Stimulated activated CD4-positive, alpha-beta T cell treated with anti-CD3 and anti-CD28 coated beads, Interleukin-2, amount 100 ng/mL, for 4 hours (primary cell): ENCODE results near the gene GRK4.
"Not testable (repeated sequence)": the region's sequence is repeated elsewhere in the genome, so short reads cannot be mapped to it uniquely, and the experiment has no call there.

Source experiments
- DNase-seq: peaks from one replicate; pipeline ENCODE4 v3.0.0-alpha.2; 2020; ENCODE audit warnings: low read depth

The GRK4 gene

DNA sequence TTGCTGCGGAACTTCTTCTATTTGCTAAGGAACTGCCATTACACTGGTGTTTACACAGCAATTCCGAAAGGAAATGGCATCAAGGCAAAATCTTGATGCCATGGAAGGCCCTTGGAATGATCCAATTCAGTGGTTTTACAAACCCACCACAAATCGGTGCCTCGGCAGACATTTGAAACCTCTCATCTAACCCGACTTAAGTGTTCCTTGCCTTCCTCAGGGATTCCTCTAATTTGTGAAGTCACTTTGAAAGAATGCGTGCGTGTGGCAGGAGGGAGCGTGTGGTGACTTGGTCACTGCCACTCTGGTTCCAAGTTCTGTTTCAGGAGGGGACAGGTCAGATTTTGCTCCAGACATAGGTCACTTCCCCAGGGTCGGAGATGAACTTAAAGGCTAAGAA is 4.9 kb upstream of the GRK4 start:
- no peak for DNase-seq

DNA sequence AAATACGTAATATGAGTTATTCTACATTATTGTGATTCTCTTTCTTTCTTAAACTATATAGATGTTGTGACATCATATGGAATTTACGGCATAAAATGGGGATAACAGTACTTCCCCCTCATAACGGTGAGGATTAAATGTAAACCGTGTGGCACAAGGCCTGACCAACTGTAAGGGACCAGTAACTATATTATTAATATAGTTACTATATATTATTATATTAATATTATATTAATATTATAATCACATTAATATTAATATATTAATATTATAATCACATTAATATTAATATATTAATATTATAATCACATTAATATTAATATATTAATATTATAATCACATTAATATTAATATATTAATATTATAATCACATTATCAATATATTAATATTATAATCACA is 2.9 kb upstream of the GRK4 start:
- DNase-seq: not testable (repeated sequence)

DNA sequence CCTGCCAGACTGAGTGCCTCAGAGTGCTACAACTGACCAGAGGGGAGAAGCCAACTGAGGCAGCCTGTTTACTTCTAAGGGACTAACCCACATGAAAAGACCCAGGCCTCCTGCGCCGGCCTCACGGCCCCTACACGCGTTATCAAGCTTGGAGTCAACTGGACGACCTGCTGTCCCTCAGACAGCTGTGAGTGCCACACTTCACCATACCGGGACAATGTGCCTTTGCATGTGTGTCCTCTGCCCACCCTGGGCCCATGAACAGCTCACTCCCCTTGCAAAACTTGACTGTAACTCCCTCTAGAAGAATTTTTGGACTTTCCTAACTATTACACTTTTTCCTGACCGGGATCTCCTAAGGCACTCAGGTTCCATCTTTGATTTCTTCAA is 2.0 kb upstream of the GRK4 start:
- DNase-seq: no peak

DNA sequence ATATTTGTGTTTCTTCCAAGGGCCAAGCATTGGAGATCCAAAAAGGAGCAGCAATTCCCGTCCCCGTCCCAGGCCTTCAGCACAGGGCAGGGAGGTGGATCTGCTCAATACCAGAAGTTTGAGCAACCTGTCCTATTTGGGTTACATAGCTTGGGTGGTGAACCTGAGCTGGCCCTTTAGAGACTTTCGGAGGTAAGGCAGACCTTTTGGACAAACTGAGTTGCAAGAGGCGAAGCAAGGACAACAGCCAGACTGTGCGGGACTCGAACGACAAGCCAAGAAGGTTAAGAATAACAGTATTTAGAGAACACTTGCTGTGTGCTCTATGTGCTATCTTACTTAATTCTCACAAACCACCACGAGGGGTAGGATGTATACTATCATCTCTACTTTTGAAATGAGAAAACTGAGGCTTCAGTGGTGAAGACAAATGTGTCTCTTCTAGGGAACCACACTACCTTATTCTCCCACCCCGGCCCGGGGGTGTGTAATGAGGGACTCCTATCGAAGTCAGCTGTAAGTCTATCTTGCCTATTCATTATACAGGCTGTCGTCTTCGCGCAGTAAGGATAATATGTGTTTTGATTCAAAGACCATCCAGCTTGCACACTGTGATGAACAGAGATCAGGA is 1.4 kb upstream of the GRK4 start:
- DNase-seq: no peak

GRCh38 chr4:2962614-2963174 is 677 bp upstream of the GRK4 start:
- no peak for DNase-seq

DNA sequence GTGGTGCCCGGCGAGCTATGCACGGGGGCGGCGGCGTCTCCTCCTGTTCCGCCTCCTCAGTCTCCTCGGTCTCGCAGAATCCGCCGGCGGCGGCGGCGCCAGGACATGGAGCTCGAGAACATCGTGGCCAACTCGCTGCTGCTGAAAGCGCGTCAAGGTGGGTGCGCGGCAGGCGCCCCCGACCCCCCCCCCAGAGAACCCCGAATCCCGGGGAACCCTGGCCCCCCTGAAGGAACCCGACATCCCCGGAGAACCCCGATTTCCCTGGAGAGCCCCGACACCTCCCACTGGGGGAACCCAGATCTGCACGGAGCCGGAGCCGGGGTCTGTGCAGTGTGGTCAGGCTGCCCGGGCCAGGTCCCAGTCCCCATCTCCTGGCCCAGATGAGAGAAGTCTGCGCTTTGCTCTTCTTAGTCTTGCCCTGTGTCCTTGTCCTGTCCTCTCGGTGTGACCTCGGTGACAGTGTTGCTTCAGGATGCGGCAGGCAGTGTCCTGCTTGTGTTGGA is 648 bp downstream of the GRK4 start:
- no peak for DNase-seq

GRCh38 chr4:2964706-2965258 is 1.4 kb downstream of the GRK4 start:
- no peak for DNase-seq

- no peak for DNase-seq
Measured at GRCh38 chr4:2965262-2965661, 1.9 kb downstream of the GRK4 start.

DNA sequence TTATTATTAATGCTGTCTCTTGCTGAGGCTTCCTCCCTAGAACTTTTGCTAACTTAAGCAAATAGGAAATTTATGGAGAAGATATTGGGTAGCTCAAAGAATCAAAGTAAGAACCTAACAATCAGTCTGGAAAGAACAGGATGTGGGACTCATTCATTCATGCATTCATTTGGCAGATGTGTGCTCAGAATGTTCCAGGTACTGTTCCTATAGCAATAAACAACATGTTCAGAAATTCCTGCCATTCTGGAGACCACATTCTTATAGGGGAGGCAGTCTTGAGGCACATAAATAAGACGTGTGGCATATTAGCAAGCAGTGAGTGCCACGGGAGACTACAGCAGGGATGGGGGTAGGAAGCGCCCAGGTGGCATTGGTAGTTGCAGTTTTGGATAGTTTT is 5.0 kb downstream of the GRK4 start:
- DNase-seq: no peak

- no peak for DNase-seq
Measured at GRCh38 chr4:2971275-2971674, 7.9 kb downstream of the GRK4 start.

- no peak for DNase-seq
Measured at GRCh38 chr4:2977211-2978088, 14.1 kb downstream of the GRK4 start.

- DNase-seq: no peak
Measured at GRCh38 chr4:2981256-2981819, 18.0 kb downstream of the GRK4 start.

GRCh38 chr4:2982012-2982411 is 18.6 kb downstream of the GRK4 start:
- no peak for DNase-seq

DNA sequence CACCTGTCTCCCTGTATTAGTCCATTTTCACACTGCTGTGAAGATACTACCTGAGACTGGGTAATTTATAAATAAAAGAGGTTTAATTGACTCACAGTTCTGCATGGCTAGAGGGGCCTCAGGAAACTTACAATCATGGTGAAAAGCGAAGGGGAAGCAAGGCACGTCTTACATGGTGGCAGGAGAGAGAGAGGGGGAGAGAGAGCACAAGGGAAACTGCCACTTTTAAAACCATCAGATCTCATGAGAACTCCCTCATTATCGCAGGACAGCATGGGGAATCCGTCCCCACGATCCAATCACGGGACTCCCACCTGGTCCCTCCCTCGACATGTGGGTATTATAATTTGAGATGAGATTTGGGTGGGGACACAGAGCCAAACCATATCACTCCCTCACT is 20.3 kb downstream of the GRK4 start:
- DNase-seq: not testable (repeated sequence)

DNA sequence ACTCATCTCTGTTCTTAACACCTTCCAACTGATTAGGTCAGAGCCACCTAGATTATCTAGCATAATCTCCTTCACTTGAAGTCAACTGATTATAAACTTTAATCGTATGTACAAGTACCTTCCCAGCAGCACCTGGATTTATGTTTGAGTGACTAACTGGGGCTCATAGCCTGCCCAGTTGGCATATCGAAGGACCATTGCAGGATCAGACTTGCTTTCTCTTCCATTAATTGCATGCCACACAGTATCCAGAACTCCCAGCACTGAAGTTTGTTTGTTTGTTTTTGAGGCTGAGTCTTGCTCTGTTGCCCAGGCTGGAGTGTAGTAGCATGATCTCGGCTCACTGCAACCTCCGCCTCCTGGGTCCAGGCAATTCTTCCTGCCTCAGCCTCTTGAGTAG is 27.9 kb downstream of the GRK4 start:
- DNase-seq: no peak

DNA sequence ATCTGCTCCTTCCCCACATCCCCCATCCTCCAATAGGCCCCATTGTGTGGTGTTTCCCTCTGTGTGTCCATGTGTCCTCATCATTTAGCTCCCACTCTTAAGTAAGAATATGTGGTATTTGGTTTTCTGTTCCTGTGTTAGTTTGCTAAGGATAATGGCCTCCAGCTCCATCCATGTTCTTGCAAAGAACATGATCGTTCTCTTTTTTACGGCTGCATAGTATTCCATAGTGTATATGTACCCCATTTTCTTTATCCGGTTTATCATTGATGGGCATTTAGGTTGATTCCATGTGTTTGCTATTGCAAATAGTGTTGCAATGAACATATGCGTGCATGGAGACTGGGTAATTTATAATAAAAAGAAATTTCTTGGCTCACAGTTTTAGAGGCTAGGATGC is 31.5 kb downstream of the GRK4 start:
- no peak for DNase-seq

DNA sequence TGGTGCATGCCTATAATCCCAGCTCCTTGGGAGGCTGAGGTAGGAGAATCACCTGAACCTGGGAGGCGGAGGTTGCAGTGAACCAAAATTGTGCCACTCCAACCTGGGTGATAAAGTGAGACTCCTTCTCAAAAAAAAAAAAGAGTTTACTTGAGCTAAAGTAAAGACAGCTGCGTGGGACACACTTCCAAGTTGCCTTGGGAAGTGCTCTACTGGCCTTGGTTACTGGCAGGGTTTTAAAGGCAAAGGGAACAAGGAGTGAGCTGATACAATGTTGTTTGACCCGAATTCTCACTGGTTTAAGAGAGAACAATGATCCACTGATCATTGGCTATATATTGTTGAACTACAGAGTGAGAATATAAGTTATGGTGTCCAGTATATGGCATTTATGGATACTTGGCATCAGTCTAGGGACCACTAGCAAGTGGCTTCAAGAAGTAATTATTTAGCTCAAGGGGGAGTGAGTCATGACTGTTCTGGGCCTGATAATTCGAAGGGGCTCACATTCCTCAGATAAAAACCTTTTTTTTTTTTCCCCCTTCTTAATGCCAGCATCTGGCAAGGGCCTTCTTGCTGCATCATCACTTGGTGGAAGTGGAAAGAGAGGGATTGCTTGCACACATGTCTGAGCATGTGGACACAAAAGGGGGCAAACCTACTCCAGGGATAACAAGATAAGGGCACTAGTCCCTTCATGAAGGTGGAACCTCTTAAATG is 32.3 kb downstream of the GRK4 start:
- no peak for DNase-seq

DNA sequence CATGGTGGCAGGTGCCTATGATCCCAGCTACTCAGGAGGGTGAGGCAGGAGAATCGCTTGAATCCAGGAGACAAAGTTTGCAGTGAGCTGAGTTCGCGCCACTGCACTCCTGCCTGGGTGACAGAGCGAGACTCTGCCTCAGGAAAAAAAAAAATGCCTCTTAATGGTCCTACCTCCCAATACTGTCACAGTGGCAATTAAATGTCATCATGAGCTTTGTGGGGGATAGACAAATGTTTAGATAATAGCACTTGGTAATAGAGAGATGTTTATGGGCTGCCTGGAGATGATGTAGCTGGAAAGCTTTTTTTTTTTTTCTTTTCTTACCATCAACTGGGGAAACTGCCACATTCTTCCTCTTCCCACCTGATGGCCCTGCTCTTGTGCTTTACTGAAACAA is 33.0 kb downstream of the GRK4 start:
- DNase-seq: no peak

DNA sequence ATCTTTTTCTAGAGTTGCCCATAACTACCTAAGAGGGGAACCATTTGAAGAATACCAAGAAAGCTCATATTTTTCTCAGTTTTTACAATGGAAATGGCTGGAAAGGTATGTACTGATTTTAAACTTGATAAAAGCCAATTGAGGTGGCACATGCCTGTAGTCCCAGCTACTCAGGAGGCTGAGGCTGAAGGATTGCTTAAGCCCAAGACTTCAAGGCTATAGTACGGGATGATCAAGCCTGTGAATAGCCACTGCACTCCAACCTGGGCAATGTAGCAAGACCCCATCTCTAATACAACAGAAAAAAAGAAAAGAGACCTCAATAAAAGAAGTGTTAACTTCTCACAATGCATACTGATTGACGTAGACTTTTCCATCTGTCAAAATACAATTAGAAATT is 44.4 kb downstream of the GRK4 start:
- no peak for DNase-seq

DNA sequence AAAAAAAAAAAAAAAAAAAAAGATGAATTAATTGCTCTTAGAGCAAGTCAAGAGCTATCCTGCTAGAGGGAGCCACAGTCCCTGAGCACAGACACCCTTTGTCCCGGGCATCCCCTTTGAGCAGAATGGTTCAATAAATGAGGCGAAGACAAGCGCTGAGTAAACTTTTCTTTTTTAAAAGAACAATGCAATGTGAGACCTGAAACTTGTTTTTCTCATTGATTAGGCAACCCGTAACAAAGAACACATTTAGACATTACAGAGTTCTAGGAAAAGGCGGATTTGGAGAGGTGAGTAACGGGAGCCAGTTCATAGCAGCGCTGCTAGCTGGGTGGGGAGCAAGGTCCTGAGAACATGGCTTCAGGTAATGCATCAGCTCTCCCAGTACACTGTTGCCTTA is 46.1 kb downstream of the GRK4 start:
- DNase-seq: no peak

DNA sequence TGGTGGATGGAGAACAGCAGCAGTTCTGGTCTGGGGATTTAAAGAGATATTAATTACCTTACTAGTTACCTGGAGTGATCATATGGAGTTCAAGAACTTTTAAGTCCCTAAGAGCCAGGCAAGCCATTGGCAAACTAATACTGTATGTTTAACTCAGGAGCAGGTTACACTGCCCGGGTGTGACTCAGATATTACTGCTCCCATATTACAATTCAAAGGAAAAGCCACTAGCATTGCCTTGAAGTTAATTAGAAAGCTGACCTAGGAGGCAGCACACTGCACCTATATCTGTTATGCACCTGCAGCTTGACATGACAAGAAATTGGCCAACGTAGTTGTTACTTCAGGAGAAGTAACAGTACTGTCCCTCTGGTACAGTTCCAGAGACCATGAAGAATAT is 47.2 kb downstream of the GRK4 start:
- DNase-seq: no peak

- no peak for DNase-seq
Measured at GRCh38 chr4:3010998-3011397, 47.6 kb downstream of the GRK4 start.
